Measurements from ENCODE around the gene FRY.

The FRY gene

GRCh38 chr13:32248801-32249200 is 217.2 kb downstream of the FRY start:
- H3K4me1 Mint-ChIP-seq: no peaks in the 10 kb centered on the region
- no peak overlapping the region for H3K27ac Mint-ChIP-seq
- no peaks in the 10 kb centered on the region for H3K36me3 Mint-ChIP-seq (ENCODE audit: low read depth)
- no peak overlapping the region for H3K4me3 Mint-ChIP-seq
- ATAC-seq (no peak), DNase-seq (no peak)
- H3K27me3 Mint-ChIP-seq: no peaks in the 10 kb centered on the region
- no peaks in the 10 kb centered on the region for H3K9me3 Mint-ChIP-seq

- no peaks in the 10 kb centered on the region for H3K4me1 Mint-ChIP-seq
- H3K27ac Mint-ChIP-seq: no peak overlapping the region
- H3K36me3 Mint-ChIP-seq (ENCODE audit: low read depth): no peaks in the 10 kb centered on the region
- no peak overlapping the region for H3K4me3 Mint-ChIP-seq
- no peaks in the 10 kb centered on the region for H3K27me3 Mint-ChIP-seq
- no peak for DNase-seq
- H3K9me3 Mint-ChIP-seq: no peaks in the 10 kb centered on the region
- no peak for ATAC-seq
Measured at GRCh38 chr13:32252812-32253438, 221.4 kb downstream of the FRY start.

- Mint-ChIP-seq H3K4me3 (no peak overlapping the region), H3K27me3 (no peaks in the 10 kb centered on the region), H3K9me3 (no peaks in the 10 kb centered on the region), H3K36me3 (ENCODE audit: low read depth) (no peaks in the 10 kb centered on the region), H3K27ac (no peak overlapping the region), H3K4me1 (no peaks in the 10 kb centered on the region)
- ATAC-seq: no peak
- no peak for DNase-seq
Measured at GRCh38 chr13:32253911-32254399, 222.4 kb downstream of the FRY start.

GRCh38 chr13:32254416-32254815 is 222.8 kb downstream of the FRY start:
- DNase-seq (no peak), ATAC-seq (no peak)
- no peaks in the 10 kb centered on the region for H3K9me3 Mint-ChIP-seq
- no peaks in the 10 kb centered on the region for H3K4me1 Mint-ChIP-seq
- no peak overlapping the region for H3K4me3 Mint-ChIP-seq
- no peak overlapping the region for H3K27ac Mint-ChIP-seq
- H3K36me3 Mint-ChIP-seq (ENCODE audit: low read depth): no peaks in the 10 kb centered on the region
- no peaks in the 10 kb centered on the region for H3K27me3 Mint-ChIP-seq

- no peak overlapping the region for H3K27ac Mint-ChIP-seq
- ATAC-seq: no peak
Measured at GRCh38 chr13:32254916-32255723, 223.5 kb downstream of the FRY start.

GRCh38 chr13:32255724-32256109 is 224.1 kb downstream of the FRY start:
- H3K27me3 Mint-ChIP-seq: no peaks in the 10 kb centered on the region
- H3K9me3 Mint-ChIP-seq: no peaks in the 10 kb centered on the region
- DNase-seq (no peak), ATAC-seq (no peak)
- H3K27ac Mint-ChIP-seq: no peak overlapping the region
- H3K36me3 Mint-ChIP-seq (ENCODE audit: low read depth): no peaks in the 10 kb centered on the region
- H3K4me1 Mint-ChIP-seq: no peaks in the 10 kb centered on the region
- no peak overlapping the region for H3K4me3 Mint-ChIP-seq

More at GRCh38 chr13:32254916-32255723, 223.5 kb downstream of the FRY start:
- H3K4me3 Mint-ChIP-seq: no peak overlapping the region
- no peak for DNase-seq
- H3K9me3 Mint-ChIP-seq: no peaks in the 10 kb centered on the region
- H3K27me3 Mint-ChIP-seq: no peaks in the 10 kb centered on the region
- no peaks in the 10 kb centered on the region for H3K4me1 Mint-ChIP-seq
- H3K36me3 Mint-ChIP-seq (ENCODE audit: low read depth): no peaks in the 10 kb centered on the region

GRCh38 chr13:32256243-32256642 is 224.7 kb downstream of the FRY start:
- Mint-ChIP-seq H3K27me3 (no peaks in the 10 kb centered on the region), H3K36me3 (ENCODE audit: low read depth) (no peaks in the 10 kb centered on the region), H3K27ac (no peak overlapping the region), H3K4me3 (no peak overlapping the region), H3K4me1 (no peaks in the 10 kb centered on the region), H3K9me3 (no peaks in the 10 kb centered on the region)
- DNase-seq (no peak), ATAC-seq (no peak)

- no peaks in the 10 kb centered on the region for H3K4me1 Mint-ChIP-seq
- ATAC-seq: no peak
- H3K4me3 Mint-ChIP-seq: no peak overlapping the region
Measured at GRCh38 chr13:32257649-32258048, 226.1 kb downstream of the FRY start.

GRCh38 chr13:32259116-32259515 is 227.5 kb downstream of the FRY start:
- H3K4me1 Mint-ChIP-seq: no peaks in the 10 kb centered on the region
- H3K36me3 Mint-ChIP-seq (ENCODE audit: low read depth): no peaks in the 10 kb centered on the region
- no peaks in the 10 kb centered on the region for H3K9me3 Mint-ChIP-seq
- H3K4me3 Mint-ChIP-seq: no peak overlapping the region
- no peak for DNase-seq
- H3K27me3 Mint-ChIP-seq: no peaks in the 10 kb centered on the region
- no peak overlapping the region for H3K27ac Mint-ChIP-seq
- no peak for ATAC-seq

More at GRCh38 chr13:32257649-32258048, 226.1 kb downstream of the FRY start:
- Mint-ChIP-seq H3K27ac (no peak overlapping the region), H3K9me3 (no peaks in the 10 kb centered on the region), H3K27me3 (no peaks in the 10 kb centered on the region), H3K36me3 (ENCODE audit: low read depth) (no peaks in the 10 kb centered on the region)
- DNase-seq: no peak

- Mint-ChIP-seq H3K9me3 (no peaks in the 10 kb centered on the region), H3K4me3 (no peak overlapping the region), H3K4me1 (no peaks in the 10 kb centered on the region), H3K36me3 (ENCODE audit: low read depth) (no peaks in the 10 kb centered on the region), H3K27me3 (no peaks in the 10 kb centered on the region), H3K27ac (no peak overlapping the region)
- DNase-seq (no peak), ATAC-seq (no peak)
Measured at GRCh38 chr13:32261567-32261966, 230.0 kb downstream of the FRY start.

GRCh38 chr13:32262165-32262564 is 230.6 kb downstream of the FRY start:
- no peaks in the 10 kb centered on the region for H3K27me3 Mint-ChIP-seq
- no peaks in the 10 kb centered on the region for H3K9me3 Mint-ChIP-seq
- H3K4me1 Mint-ChIP-seq: no peaks in the 10 kb centered on the region
- H3K4me3 Mint-ChIP-seq: no peak overlapping the region
- H3K27ac Mint-ChIP-seq: no peak overlapping the region
- DNase-seq: no peak
- H3K36me3 Mint-ChIP-seq (ENCODE audit: low read depth): no peaks in the 10 kb centered on the region
- ATAC-seq: no peak

- H3K36me3 Mint-ChIP-seq (ENCODE audit: low read depth): no peaks in the 10 kb centered on the region
- no peaks in the 10 kb centered on the region for H3K27me3 Mint-ChIP-seq
- no peaks in the 10 kb centered on the region for H3K4me1 Mint-ChIP-seq
- no peaks in the 10 kb centered on the region for H3K9me3 Mint-ChIP-seq
- H3K4me3 Mint-ChIP-seq: no peak overlapping the region
- DNase-seq (no peak), ATAC-seq (no peak)
- no peak overlapping the region for H3K27ac Mint-ChIP-seq
Measured at GRCh38 chr13:32262619-32263018, 231.0 kb downstream of the FRY start.

GRCh38 chr13:32264407-32264806 is 232.8 kb downstream of the FRY start:
- DNase-seq: no peak
- Mint-ChIP-seq H3K27ac (no peak overlapping the region), H3K4me1 (no peaks in the 10 kb centered on the region), H3K27me3 (no peaks in the 10 kb centered on the region), H3K9me3 (no peaks in the 10 kb centered on the region), H3K4me3 (no peak overlapping the region), H3K36me3 (ENCODE audit: low read depth) (no peaks in the 10 kb centered on the region)
- ATAC-seq: no peak

GRCh38 chr13:32265726-32266125 is 234.2 kb downstream of the FRY start:
- no peak overlapping the region for H3K27ac Mint-ChIP-seq
- H3K27me3 Mint-ChIP-seq: no peaks in the 10 kb centered on the region
- H3K36me3 Mint-ChIP-seq (ENCODE audit: low read depth): no peaks in the 10 kb centered on the region
- ATAC-seq: no peak
- no peak overlapping the region for H3K4me3 Mint-ChIP-seq
- no peaks in the 10 kb centered on the region for H3K4me1 Mint-ChIP-seq
- H3K9me3 Mint-ChIP-seq: no peaks in the 10 kb centered on the region
- no peak for DNase-seq

- Mint-ChIP-seq H3K36me3 (ENCODE audit: low read depth) (no peaks in the 10 kb centered on the region), H3K27ac (no peak overlapping the region), H3K4me1 (no peaks in the 10 kb centered on the region), H3K27me3 (no peaks in the 10 kb centered on the region), H3K9me3 (no peaks in the 10 kb centered on the region), H3K4me3 (no peak overlapping the region)
- ATAC-seq (no peak), DNase-seq (no peak)
Measured at GRCh38 chr13:32266130-32266529, 234.6 kb downstream of the FRY start.

Data from activated naive CD8-positive, alpha-beta T cell treated with anti-CD3 and anti-CD28 coated beads, Interleukin-2, amount 50 U/mL, for 24 hours (primary cell).